GM23338 (cell line): ENCODE data around the gene SULT1C3.

Source experiments
- CREB1 ChIP-seq: fragments of 250-450 bp; sonication (Bioruptor Pico); IDR thresholded peaks from 2 replicates; pipeline ENCODE4 v1.5.0; 2020; ENCODE audit warnings: low read depth, mild to moderate bottlenecking, moderate library complexity
- EZH2 ChIP-seq: fragments of 200-600 bp; sonication (generic); IDR thresholded peaks from one replicate; pipeline ENCODE4 v1.8.0; 2017; ENCODE audit warnings: antibody characterized with exemption, mild to moderate bottlenecking, low read depth; ENCODE audit not compliant: unreplicated experiment
- EZH2phosphoT487 ChIP-seq: fragments of 200-600 bp; sonication (generic); IDR thresholded peaks from one replicate; pipeline ENCODE4 v1.8.1; 2018; ENCODE audit warnings: antibody characterized with exemption; ENCODE audit not compliant: unreplicated experiment
- JUNB ChIP-seq: IDR thresholded peaks from one replicate; pipeline ENCODE4 v1.6.1; 2016; ENCODE audit warnings: antibody characterized with exemption; ENCODE audit not compliant: unreplicated experiment
- POLR2AphosphoS5 ChIP-seq: IDR thresholded peaks from 2 replicates; pipeline ENCODE4 v1.6.1; 2016; ENCODE audit warnings: antibody characterized with exemption, low read depth
- STAT1 ChIP-seq: IDR thresholded peaks from one replicate; pipeline ENCODE4 v1.6.1; 2016; ENCODE audit warnings: antibody characterized with exemption; ENCODE audit not compliant: unreplicated experiment
- TF ChIP-seq, protein P1 (sequence below), 2 experiments: fragments of 200-600 bp in 1 of 2; sonication (generic) in 1 of 2; conservative IDR thresholded peaks; 2 replicates each; pipeline versions ENCODE4 v1.5.1 to v1.6.1; 2016 to 2017; ENCODE audit warnings: antibody characterized with exemption in 2 of 2, low read depth in 2 of 2, mild to moderate bottlenecking in 2 of 2, moderate library complexity in 1 of 2
- TF ChIP-seq, protein P2 (sequence below): IDR thresholded peaks from one replicate; pipeline ENCODE4 v1.6.1; 2018; ENCODE audit warnings: antibody characterized with exemption; ENCODE audit not compliant: unreplicated experiment

DNA sequence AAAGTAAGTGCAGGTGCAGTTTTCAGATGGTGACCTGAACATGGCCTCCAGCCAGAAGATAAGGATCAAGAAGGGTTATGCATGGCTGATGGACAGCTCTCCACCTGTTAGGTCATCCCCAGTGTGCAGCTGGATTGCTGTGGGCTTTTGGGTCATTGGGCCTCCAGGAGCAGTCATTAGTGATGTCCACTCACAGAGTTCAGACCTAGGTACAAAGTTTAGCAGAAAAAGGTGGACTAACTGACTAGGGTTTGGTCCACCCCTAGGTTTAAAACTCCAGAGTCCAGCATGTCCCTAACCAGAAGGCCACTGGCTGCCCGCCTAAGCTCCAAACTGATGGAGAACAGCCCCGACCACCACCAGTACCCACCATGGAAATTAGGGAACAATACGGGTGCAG is 30.6 kb downstream of the SULT1C3 start:
- TF ChIP-seq, protein P1, sequence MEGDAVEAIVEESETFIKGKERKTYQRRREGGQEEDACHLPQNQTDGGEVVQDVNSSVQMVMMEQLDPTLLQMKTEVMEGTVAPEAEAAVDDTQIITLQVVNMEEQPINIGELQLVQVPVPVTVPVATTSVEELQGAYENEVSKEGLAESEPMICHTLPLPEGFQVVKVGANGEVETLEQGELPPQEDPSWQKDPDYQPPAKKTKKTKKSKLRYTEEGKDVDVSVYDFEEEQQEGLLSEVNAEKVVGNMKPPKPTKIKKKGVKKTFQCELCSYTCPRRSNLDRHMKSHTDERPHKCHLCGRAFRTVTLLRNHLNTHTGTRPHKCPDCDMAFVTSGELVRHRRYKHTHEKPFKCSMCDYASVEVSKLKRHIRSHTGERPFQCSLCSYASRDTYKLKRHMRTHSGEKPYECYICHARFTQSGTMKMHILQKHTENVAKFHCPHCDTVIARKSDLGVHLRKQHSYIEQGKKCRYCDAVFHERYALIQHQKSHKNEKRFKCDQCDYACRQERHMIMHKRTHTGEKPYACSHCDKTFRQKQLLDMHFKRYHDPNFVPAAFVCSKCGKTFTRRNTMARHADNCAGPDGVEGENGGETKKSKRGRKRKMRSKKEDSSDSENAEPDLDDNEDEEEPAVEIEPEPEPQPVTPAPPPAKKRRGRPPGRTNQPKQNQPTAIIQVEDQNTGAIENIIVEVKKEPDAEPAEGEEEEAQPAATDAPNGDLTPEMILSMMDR (conservative IDR thresholded peaks at IDR 0.05; ENCODE audit: low read depth in 2 of 2) = no peak
- TF ChIP-seq POLR2AphosphoS5 (no peak), EZH2 (no peak), CREB1 (CRISPR knock-in tag) (no peak), EZH2phosphoT487 (no peak), STAT1 (no peak), JUNB (no peak)
- TF ChIP-seq, protein P2, sequence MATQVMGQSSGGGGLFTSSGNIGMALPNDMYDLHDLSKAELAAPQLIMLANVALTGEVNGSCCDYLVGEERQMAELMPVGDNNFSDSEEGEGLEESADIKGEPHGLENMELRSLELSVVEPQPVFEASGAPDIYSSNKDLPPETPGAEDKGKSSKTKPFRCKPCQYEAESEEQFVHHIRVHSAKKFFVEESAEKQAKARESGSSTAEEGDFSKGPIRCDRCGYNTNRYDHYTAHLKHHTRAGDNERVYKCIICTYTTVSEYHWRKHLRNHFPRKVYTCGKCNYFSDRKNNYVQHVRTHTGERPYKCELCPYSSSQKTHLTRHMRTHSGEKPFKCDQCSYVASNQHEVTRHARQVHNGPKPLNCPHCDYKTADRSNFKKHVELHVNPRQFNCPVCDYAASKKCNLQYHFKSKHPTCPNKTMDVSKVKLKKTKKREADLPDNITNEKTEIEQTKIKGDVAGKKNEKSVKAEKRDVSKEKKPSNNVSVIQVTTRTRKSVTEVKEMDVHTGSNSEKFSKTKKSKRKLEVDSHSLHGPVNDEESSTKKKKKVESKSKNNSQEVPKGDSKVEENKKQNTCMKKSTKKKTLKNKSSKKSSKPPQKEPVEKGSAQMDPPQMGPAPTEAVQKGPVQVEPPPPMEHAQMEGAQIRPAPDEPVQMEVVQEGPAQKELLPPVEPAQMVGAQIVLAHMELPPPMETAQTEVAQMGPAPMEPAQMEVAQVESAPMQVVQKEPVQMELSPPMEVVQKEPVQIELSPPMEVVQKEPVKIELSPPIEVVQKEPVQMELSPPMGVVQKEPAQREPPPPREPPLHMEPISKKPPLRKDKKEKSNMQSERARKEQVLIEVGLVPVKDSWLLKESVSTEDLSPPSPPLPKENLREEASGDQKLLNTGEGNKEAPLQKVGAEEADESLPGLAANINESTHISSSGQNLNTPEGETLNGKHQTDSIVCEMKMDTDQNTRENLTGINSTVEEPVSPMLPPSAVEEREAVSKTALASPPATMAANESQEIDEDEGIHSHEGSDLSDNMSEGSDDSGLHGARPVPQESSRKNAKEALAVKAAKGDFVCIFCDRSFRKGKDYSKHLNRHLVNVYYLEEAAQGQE = no peak
